GM12878 (cell line): ENCODE data around the gene SPARC. TPM values are rescaled to one million over a fixed set of nuclear protein-coding genes. Genes with fewer than 3 reads are reported as not detected.

Experiments
- ATAC-seq: fragments of 200-7000 bp; cut with Tn5 transposase; 3 replicates; pipeline ENCODE4 v1.9.1; 2020; ENCODE audit warnings: mild to moderate bottlenecking, moderate library complexity
- BruUV-seq: library from RNA; stranded (reverse); fragments of 400-500 nt; replicated peaks from 2 replicates; lab custom pipeline; 2021; lab: Mats Ljungman, UMichigan
- CTCF ChIA-PET: fragments of 300-600 bp; sonication (Branson Sonifier 250); formaldehyde crosslinking; extraction: SDS; loops from one replicate; lab custom pipeline; 2021; ENCODE audit warnings: inconsistent platforms; lab: Yijun Ruan, JAX
- POLR2A ChIA-PET: fragments of 350-600 bp; formaldehyde crosslinking; extraction: SDS; loops from one replicate; lab custom pipeline; 2021; ENCODE audit warnings: inconsistent platforms; lab: Charles Lee
- RAD21 ChIA-PET: fragments of 300-600 bp; sonication (Branson Sonifier 250); formaldehyde crosslinking; loops from one replicate; lab custom pipeline; 2023; ENCODE audit warnings: antibody characterized with exemption; ENCODE audit not compliant: unreplicated experiment; lab: Charles Lee
- SMC1A ChIA-PET: fragments of 300-600 bp; sonication (Branson Sonifier 250); formaldehyde crosslinking; loops from one replicate; lab custom pipeline; 2023; ENCODE audit not compliant: unreplicated experiment, uncharacterized antibody; lab: Charles Lee
- DNase-seq: peaks from one replicate; pipeline ENCODE4 v3.0.0-alpha.2; 2011; ENCODE audit warnings: low read depth, low spot score
- FAIRE-seq: peaks from 3 replicates; lab custom pipeline; 2011; peaks lifted over from hg19 to GRCh38; lab: Jason Lieb, UNC
- H2AFZ ChIP-seq: 2 replicates; pipeline ENCODE4 v1.6.0; 2011; ENCODE audit warnings: low read depth, low read length, control low read depth; ENCODE audit not compliant: control insufficient read depth
- H3K27ac ChIP-seq: 2 replicates; pipeline ENCODE4 v1.5.1; 2011; ENCODE audit warnings: control low read depth; ENCODE audit not compliant: control insufficient read depth, insufficient read depth
- H3K27me3 ChIP-seq, 2 experiments: replicated peaks in 1 of 2; 2 replicates each; pipeline versions ENCODE4 v1.6.0 to v1.6.1; 2011; ENCODE audit warnings: low read length in 1 of 2; ENCODE audit not compliant: control insufficient read depth in 2 of 2, insufficient read depth in 2 of 2
- H3K36me3 ChIP-seq, 2 experiments: 2 replicates each; pipeline ENCODE4 v1.5.1; 2011; ENCODE audit warnings: low read length in 1 of 2; ENCODE audit not compliant: control insufficient read depth in 2 of 2, insufficient read depth in 2 of 2
- H3K4me1 ChIP-seq: 2 replicates; pipeline ENCODE4 v1.6.1; 2011; ENCODE audit warnings: mild to moderate bottlenecking, low read length, moderate library complexity, mixed read lengths; ENCODE audit not compliant: control insufficient read depth, insufficient read depth
- H3K4me2 ChIP-seq: 2 replicates; pipeline ENCODE4 v1.6.0; 2011; ENCODE audit warnings: control low read depth; ENCODE audit not compliant: control insufficient read depth, insufficient read depth
- H3K4me3 ChIP-seq: fragments of 200-600 bp; sonication (generic); 2 replicates; pipeline ENCODE4 v1.5.1; 2016
- H3K79me2 ChIP-seq: 2 replicates; pipeline ENCODE4 v1.6.0; 2011; ENCODE audit warnings: low read length; ENCODE audit not compliant: control insufficient read depth, insufficient read depth
- H3K9ac ChIP-seq: 2 replicates; pipeline ENCODE4 v1.8.0; 2011; ENCODE audit warnings: low read length, control low read depth, mixed read lengths; ENCODE audit not compliant: control insufficient read depth, insufficient read depth
- H3K9me3 ChIP-seq: replicated peaks from 3 replicates; pipeline ENCODE4 v1.5.1; 2011; ENCODE audit warnings: mild to moderate bottlenecking, low read length; ENCODE audit not compliant: control insufficient read depth, insufficient read depth
- H4K20me1 ChIP-seq: 2 replicates; pipeline ENCODE4 v1.6.0; 2011; ENCODE audit not compliant: control insufficient read depth, insufficient read depth
- EP300 ChIP-seq, 2 experiments: fragments of 150-350 bp in 1 of 2; IDR thresholded peaks; 2 replicates each; pipeline ENCODE4 v1.6.1; 2011 to 2012; ENCODE audit warnings: low read depth in 2 of 2, low read length in 2 of 2, borderline replicate concordance in 1 of 2, improper control_type of control experiment in 1 of 2, inconsistent platforms in 1 of 2; ENCODE audit not compliant: control insufficient read depth in 1 of 2
- GABPA ChIP-seq: IDR thresholded peaks from 2 replicates; pipeline ENCODE4 v1.6.1; 2014; ENCODE audit warnings: antibody characterized with exemption, low read depth, mild to moderate bottlenecking, inconsistent platforms
- IRF3 ChIP-seq: fragments of 450-650 bp; IDR thresholded peaks from 2 replicates; pipeline ENCODE4 v1.6.1; 2014; ENCODE audit warnings: mild to moderate bottlenecking
- NBN ChIP-seq: fragments of 450-650 bp; IDR thresholded peaks from 2 replicates; pipeline ENCODE4 v1.6.1; 2016
- NR2C2 ChIP-seq: IDR thresholded peaks from 2 replicates; pipeline ENCODE4 v1.6.1; 2011; ENCODE audit warnings: borderline replicate concordance, low read depth; ENCODE audit not compliant: control insufficient read depth, insufficient read length
- PRDM15 ChIP-seq: fragments of 450-650 bp; formaldehyde crosslinking; IDR thresholded peaks from 2 replicates; pipeline ENCODE4 v1.4.0; 2020; ENCODE audit warnings: mild to moderate bottlenecking, moderate library complexity
- SIN3A ChIP-seq: IDR thresholded peaks from 2 replicates; pipeline ENCODE4 v1.6.1; 2012; ENCODE audit warnings: low read depth, low read length, improper control_type of control experiment
- TCF3 ChIP-seq: IDR thresholded peaks from 2 replicates; pipeline ENCODE4 v1.6.1; 2012; ENCODE audit warnings: low read depth, mild to moderate bottlenecking, low read length, borderline replicate concordance; ENCODE audit not compliant: insufficient read depth
- ZNF592 ChIP-seq: fragments of 450-650 bp; IDR thresholded peaks from 2 replicates; pipeline ENCODE4 v1.6.1; 2017; ENCODE audit warnings: mild to moderate bottlenecking, moderate library complexity
- WGBS: methylation state at CpG from one replicate; pipeline ENCODE4 v1.1.6; 2016; ENCODE audit warnings: low lambda C conversion rate; ENCODE audit not compliant: insufficient replicate concordance, insufficient coverage; ENCODE audit errors: missing lambda C conversion rate; 5-methylcytosine and 5-hydroxymethylcytosine counted together
- in situ Hi-C: fragments of 300-500 bp; cut with MboI; formaldehyde crosslinking; loops from 9 replicates; pipeline ENCODE4 v1.14.3; 2018; ENCODE audit warnings: mixed read lengths
- intact Hi-C: fragments of 100-400 bp; cut with micrococcal nuclease; formaldehyde crosslinking; loops from one replicate; pipeline ENCODE4 v1.14.2; 2022; ENCODE audit not compliant: unreplicated experiment
- polyA plus RNA-seq, 11 experiments: library from polyadenylated mRNA; depleted of rRNA in 4 of 11; unstranded in 6 of 11; stranded (reverse) in 5 of 11; fragments of >200 nt; fragmentation: Nextera tagmentation in 4 of 11; fragmentation: Illumina TruSeq in 1 of 11; extraction: Ambion mirVana in 4 of 11; extraction: Trizol in 1 of 11; gene quantifications; 1 replicate in 1 of 11; 2 replicates in 10 of 11; pipeline versions ENCODE4 v1.2.1 to v1.2.3, GENCODE V29; 2011 to 2016; ENCODE audit warnings: inconsistent platforms in 2 of 11, missing spikeins in 2 of 11, low read depth in 1 of 11
- total RNA-seq, 4 experiments: library from RNA; depleted of rRNA in 3 of 4; stranded (reverse); fragments of >200 nt in 3 of 4; fragmentation: Illumina TruSeq in 1 of 4; extraction: Trizol in 1 of 4; gene quantifications; 2 replicates each; pipeline versions ENCODE4 v1.2.1 to v1.2.3, GENCODE V29; 2013 to 2021

Gene SPARC
- total and polyA plus RNA-seq, 10 of the 15 experiments (the other 5 are each of a cell fraction or from before 2014, with no cell fraction given): 29.6 to 154 (median 57.0) TPM

- no peak for TF ChIP-seq EP300 (IDR thresholded peaks at IDR 0.05; ENCODE audit: borderline replicate concordance in 1 of 2, control insufficient read depth in 1 of 2, low read depth in 2 of 2, low read length in 2 of 2)
- TF ChIP-seq, all 136 proteins: peak for 0
Measured at GRCh38 chr5:151673421-151673820, 13.3 kb downstream of the SPARC start (continued).

GRCh38 chr5:151672516-151672915 lies 14.2 kb downstream of the SPARC start:
- ChIA-PET CTCF (interaction anchor here (0.7 to 1.8 kb wide), 4 partner anchors 8 to 33 kb away, joined by 3 to 5 read pairs (median 4); no protein-coding TSS in a partner anchor), POLR2A (interaction anchor here (1.0 to 2.1 kb wide), 3 partner anchors 9 to 11 kb away, joined by 3 to 7 read pairs (median 3); no protein-coding TSS in a partner anchor), SMC1A (interaction anchor here (0.8 to 2.2 kb wide), 7 partner anchors 8 to 67 kb away, joined by 3 to 5 read pairs (median 4); no protein-coding TSS in a partner anchor), RAD21 (interaction anchor here (1.1 kb wide), 1 partner anchor 14 kb away, joined by 4 read pairs; no protein-coding TSS in a partner anchor)
- Histone ChIP-seq H3K4me3 (no peak overlapping the region), H3K4me1 (peaks cover 19% of the 10 kb centered on the region; the same call in 1 of the 2 replicates), H2AFZ (no peak overlapping the region), H3K9ac (no peak overlapping the region), H3K4me2 (no peak overlapping the region), H3K27ac (no peak overlapping the region), H3K9me3 (no peaks in the 10 kb centered on the region), H3K36me3 (peaks cover 2 to 13% of the 10 kb centered on the region in 2 experiments), H3K79me2 (no peaks in the 10 kb centered on the region), H3K27me3 (no peaks in the 10 kb centered on the region), H4K20me1 (no peaks in the 10 kb centered on the region)
- no peak for FAIRE-seq
- BruUV-seq: no TSS peak
- WGBS: 85% methylated on average over 8 of the region's 8 CpGs
- no peak for TF ChIP-seq TCF3
- TF ChIP-seq ZNF592: no peak
- TF ChIP-seq IRF3: no peak
- TF ChIP-seq PRDM15 (CRISPR knock-in tag): no peak
- TF ChIP-seq NBN: no peak
- TF ChIP-seq NR2C2: no peak
- no peak for TF ChIP-seq GABPA
- no peak for TF ChIP-seq SIN3A
- in situ Hi-C loops (no loop called here), intact Hi-C loops (no loop called here)
- no peak for ATAC-seq
- no peak for DNase-seq
